HCT116 (cell line): ENCODE results near the gene ABCA5.

ENCODE experiments used
- CTCF ChIP-seq, 3 experiments: fragments of 200-600 bp in 1 of 3; sonication (generic) in 1 of 3; IDR thresholded peaks in 2 of 3; conservative IDR thresholded peaks in 1 of 3; 2 replicates each; pipeline ENCODE4 v1.5.1; 2012 to 2017; ENCODE audit warnings: low read depth in 2 of 3, low read length in 2 of 3, antibody characterized with exemption in 1 of 3, borderline replicate concordance in 1 of 3, control low read depth in 1 of 3, mild to moderate bottlenecking in 1 of 3, mixed read lengths in 1 of 3, mixed run types in 1 of 3, moderate library complexity in 1 of 3; ENCODE audit not compliant: insufficient read depth in 1 of 3
- ELF1 ChIP-seq: IDR thresholded peaks from 2 replicates; pipeline ENCODE4 v1.6.1; 2012; ENCODE audit warnings: low read depth, borderline replicate concordance
- EZH2 ChIP-seq: fragments of 200-600 bp; sonication (generic); IDR thresholded peaks from 2 replicates; pipeline ENCODE4 v1.6.1; 2017; ENCODE audit warnings: antibody characterized with exemption, mixed run types
- FOSL1 ChIP-seq: IDR thresholded peaks from 2 replicates; pipeline ENCODE4 v1.6.1; 2012; ENCODE audit warnings: low read depth
- JUND ChIP-seq: IDR thresholded peaks from 2 replicates; pipeline ENCODE4 v1.6.1; 2012
- MAX ChIP-seq: IDR thresholded peaks from 2 replicates; pipeline ENCODE4 v1.6.1; 2012
- POLR2A ChIP-seq: IDR thresholded peaks from 2 replicates; pipeline ENCODE4 v1.7.0; 2011; ENCODE audit warnings: borderline replicate concordance; ENCODE audit not compliant: insufficient read depth, insufficient read length; ENCODE audit errors: extremely low read depth
- POLR2AphosphoS5 ChIP-seq: IDR thresholded peaks from 2 replicates; pipeline ENCODE4 v1.6.1; 2011; ENCODE audit warnings: mild to moderate bottlenecking, low read depth, low read length, moderate library complexity
- RAD21 ChIP-seq: IDR thresholded peaks from 2 replicates; pipeline ENCODE4 v1.6.1; 2012; ENCODE audit warnings: low read depth, mild to moderate bottlenecking
- YY1 ChIP-seq: IDR thresholded peaks from 2 replicates; pipeline ENCODE4 v1.6.1; 2011; ENCODE audit warnings: low read length, low read depth, moderate library complexity, mild to moderate bottlenecking; ENCODE audit not compliant: insufficient replicate concordance; ENCODE audit errors: extremely low read depth
- ZFX ChIP-seq: fragments of 450-650 bp; IDR thresholded peaks from 2 replicates; pipeline ENCODE4 v1.6.1; 2017
- ZNF274 ChIP-seq: fragments of 200-500 bp; sonication (Bioruptor generic); IDR thresholded peaks from 2 replicates; pipeline ENCODE4 v1.6.1; 2014; ENCODE audit warnings: mild to moderate bottlenecking, low read depth, low read length, inconsistent platforms
- TF ChIP-seq, protein P1 (sequence below): IDR thresholded peaks from 2 replicates; pipeline ENCODE4 v1.6.1; 2012; ENCODE audit warnings: low read depth

DNA sequence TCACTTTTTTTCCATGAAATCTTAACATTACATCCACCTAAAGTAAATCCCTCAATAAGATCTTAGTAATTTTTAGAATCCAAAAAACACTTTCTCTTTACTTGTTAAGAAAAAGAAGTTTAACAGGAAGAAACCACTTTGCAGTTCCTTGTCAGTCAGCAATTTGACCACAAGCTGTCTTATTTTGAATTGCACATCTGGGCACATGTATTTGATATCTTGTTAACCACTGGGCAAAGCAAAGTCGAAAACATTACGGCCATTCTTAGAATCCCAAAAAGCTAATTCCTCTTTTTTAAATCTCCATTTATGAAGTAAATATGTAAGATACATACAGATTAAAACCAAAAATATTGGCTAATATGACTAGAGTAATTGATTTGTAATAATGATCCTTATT lies 99.4 kb downstream of the ABCA5 start:
- TF ChIP-seq EZH2 (no peak), MAX (no peak), RAD21 (no peak), ELF1 (no peak), FOSL1 (no peak), CTCF (IDR thresholded peaks at IDR 0.05 in 2 of 3, conservative IDR thresholded peaks at IDR 0.05 in 1 of 3; ENCODE audit: borderline replicate concordance in 1 of 3, insufficient read depth in 1 of 3, low read depth in 2 of 3, low read length in 2 of 3) (no peak), ZFX (no peak), YY1 (no peak), POLR2AphosphoS5 (no peak), POLR2A (no peak), ZNF274 (no peak), JUND (no peak)
- TF ChIP-seq, protein P1, sequence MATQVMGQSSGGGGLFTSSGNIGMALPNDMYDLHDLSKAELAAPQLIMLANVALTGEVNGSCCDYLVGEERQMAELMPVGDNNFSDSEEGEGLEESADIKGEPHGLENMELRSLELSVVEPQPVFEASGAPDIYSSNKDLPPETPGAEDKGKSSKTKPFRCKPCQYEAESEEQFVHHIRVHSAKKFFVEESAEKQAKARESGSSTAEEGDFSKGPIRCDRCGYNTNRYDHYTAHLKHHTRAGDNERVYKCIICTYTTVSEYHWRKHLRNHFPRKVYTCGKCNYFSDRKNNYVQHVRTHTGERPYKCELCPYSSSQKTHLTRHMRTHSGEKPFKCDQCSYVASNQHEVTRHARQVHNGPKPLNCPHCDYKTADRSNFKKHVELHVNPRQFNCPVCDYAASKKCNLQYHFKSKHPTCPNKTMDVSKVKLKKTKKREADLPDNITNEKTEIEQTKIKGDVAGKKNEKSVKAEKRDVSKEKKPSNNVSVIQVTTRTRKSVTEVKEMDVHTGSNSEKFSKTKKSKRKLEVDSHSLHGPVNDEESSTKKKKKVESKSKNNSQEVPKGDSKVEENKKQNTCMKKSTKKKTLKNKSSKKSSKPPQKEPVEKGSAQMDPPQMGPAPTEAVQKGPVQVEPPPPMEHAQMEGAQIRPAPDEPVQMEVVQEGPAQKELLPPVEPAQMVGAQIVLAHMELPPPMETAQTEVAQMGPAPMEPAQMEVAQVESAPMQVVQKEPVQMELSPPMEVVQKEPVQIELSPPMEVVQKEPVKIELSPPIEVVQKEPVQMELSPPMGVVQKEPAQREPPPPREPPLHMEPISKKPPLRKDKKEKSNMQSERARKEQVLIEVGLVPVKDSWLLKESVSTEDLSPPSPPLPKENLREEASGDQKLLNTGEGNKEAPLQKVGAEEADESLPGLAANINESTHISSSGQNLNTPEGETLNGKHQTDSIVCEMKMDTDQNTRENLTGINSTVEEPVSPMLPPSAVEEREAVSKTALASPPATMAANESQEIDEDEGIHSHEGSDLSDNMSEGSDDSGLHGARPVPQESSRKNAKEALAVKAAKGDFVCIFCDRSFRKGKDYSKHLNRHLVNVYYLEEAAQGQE, result no peak
